ENCODE measurements around the gene MFAP4. TPM values are rescaled to one million over a fixed set of nuclear protein-coding genes. Genes with fewer than 3 reads are reported as not detected.
A peak's percentile ranks its signal among the peaks of the same experiment; 100 is the strongest.

The MFAP4 gene
- total and polyA plus RNA-seq, 5 donors from 2014 or later: not detected

DNA sequence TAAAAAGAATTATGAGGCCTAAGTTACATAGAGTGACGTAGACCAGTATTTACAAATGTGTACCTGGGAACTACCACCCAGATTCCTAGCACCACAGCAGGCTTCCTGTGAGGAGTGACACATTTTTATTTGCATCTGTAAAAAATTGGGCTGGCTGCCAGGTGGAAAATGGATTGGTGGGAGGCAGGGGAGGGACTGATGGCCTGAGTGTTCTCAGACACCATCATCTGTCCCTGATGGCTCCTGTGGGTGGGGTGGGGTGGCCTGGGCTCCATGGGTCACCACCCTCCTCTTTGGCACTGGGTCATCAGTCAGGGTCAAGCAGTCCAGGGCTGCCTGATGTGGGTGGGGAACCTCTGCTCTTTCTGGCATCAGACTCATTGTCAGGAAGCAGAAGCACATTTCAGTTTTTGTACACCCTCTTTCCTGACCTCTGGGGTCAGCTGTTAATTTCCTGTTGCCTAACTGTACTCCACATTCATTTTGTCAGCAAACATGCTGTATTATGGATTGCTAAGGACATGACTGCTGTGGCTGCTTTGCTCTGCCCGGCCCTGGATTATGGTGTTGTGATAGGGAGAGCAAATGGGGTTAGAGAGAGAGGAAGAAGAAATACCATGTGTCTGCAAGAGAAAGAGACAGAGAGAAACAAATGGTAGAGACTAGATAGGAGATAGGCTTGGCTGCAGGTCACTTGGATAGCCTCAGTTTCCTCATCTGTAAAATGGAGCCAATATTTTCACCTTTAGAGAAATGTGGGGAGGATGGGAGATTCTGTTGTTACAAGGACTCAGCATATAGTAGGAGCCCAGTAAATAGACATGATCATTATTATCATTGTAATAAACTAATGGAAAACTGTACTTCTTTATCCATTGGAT lies 11.6 kb upstream of the MFAP4 start:
- peaks cover 13% of the 10 kb centered on the region for H3K27me3 Mint-ChIP-seq
- ATAC-seq (ENCODE audit: low read depth in 2 of 2) (no peak), DNase-seq (no peak)
- peaks cover under 1% of the 10 kb centered on the region for H3K36me3 Mint-ChIP-seq
- Histone ChIP-seq H3K27me3 (ENCODE audit: control insufficient read depth, insufficient read depth, low read length) (no peaks in the 10 kb centered on the region), H3K4me3 (ENCODE audit: low read depth, low read length) (no peak overlapping the region), H3K9me3 (ENCODE audit: control insufficient read depth in 2 of 2, low read length in 2 of 2) (no peaks in the 10 kb centered on the region), H3K27ac (ENCODE audit: insufficient read depth, low read length, poor library complexity, severe bottlenecking) (no peak overlapping the region), H3K36me3 (ENCODE audit: control insufficient read depth, insufficient read depth, low read length) (no peaks in the 10 kb centered on the region), H3K4me1 (ENCODE audit: control insufficient read depth, insufficient read depth, low read length, poor library complexity, severe bottlenecking) (no peaks in the 10 kb centered on the region)
- peaks cover 0 to 1% (median 0%) of the 10 kb centered on the region in 7 donors for H3K9me3 Mint-ChIP-seq
- H3K27ac Mint-ChIP-seq: no peak overlapping the region
- H3K4me1 Mint-ChIP-seq: no peaks in the 10 kb centered on the region
- H3K4me3 Mint-ChIP-seq: no peak overlapping the region

DNA sequence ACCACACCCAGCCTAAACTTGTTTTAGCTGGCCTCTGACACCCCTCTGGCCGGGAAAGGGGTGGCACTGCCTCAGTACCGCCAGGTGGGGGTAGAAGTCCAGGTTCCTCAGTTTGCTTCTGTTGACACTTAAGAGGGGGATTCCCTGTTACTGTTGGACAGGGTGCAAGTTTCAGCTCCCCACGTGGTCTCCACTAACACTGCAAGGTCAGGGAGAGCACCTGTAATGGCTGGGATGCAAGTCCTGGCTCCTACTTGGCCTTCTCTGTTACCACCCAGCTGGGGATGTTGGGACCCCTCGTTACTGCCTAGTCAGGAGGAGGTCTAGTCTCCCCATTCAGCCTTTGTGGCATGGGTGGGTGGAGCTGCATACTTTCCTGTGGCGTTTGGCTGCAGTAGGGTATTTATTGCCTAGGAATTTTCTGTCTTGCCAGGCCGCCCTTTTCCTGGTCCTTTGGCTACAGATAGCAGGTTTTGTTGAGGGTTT lies 10.6 kb upstream of the MFAP4 start:
- Mint-ChIP-seq H3K27me3 (peaks cover 13% of the 10 kb centered on the region), H3K4me1 (no peaks in the 10 kb centered on the region), H3K4me3 (no peak overlapping the region), H3K9me3 (peaks cover 0 to 1% (median 0%) of the 10 kb centered on the region in 7 donors), H3K27ac (no peak overlapping the region), H3K36me3 (no peaks in the 10 kb centered on the region)
- Histone ChIP-seq H3K9me3 (ENCODE audit: control insufficient read depth in 2 of 2, low read length in 2 of 2) (no peaks in the 10 kb centered on the region), H3K36me3 (ENCODE audit: control insufficient read depth, insufficient read depth, low read length) (no peaks in the 10 kb centered on the region), H3K27me3 (ENCODE audit: control insufficient read depth, insufficient read depth, low read length) (no peaks in the 10 kb centered on the region), H3K4me3 (ENCODE audit: low read depth, low read length) (no peak overlapping the region), H3K4me1 (ENCODE audit: control insufficient read depth, insufficient read depth, low read length, poor library complexity, severe bottlenecking) (no peaks in the 10 kb centered on the region), H3K27ac (ENCODE audit: insufficient read depth, low read length, poor library complexity, severe bottlenecking) (no peak overlapping the region)
- ATAC-seq (ENCODE audit: low read depth in 2 of 2) (no peak), DNase-seq (no peak)

GRCh38 chr17:19392303-19392702 lies 5.3 kb upstream of the MFAP4 start:
- peaks cover 0 to 2% (median 0%) of the 10 kb centered on the region in 4 donors for H3K4me1 Mint-ChIP-seq
- Histone ChIP-seq H3K36me3 (ENCODE audit: control insufficient read depth, insufficient read depth, low read length) (no peaks in the 10 kb centered on the region), H3K9me3 (ENCODE audit: control insufficient read depth in 2 of 2, low read length in 2 of 2) (no peaks in the 10 kb centered on the region), H3K4me3 (ENCODE audit: low read depth, low read length) (no peak overlapping the region), H3K27me3 (ENCODE audit: control insufficient read depth, insufficient read depth, low read length) (no peaks in the 10 kb centered on the region), H3K27ac (ENCODE audit: insufficient read depth, low read length, poor library complexity, severe bottlenecking) (no peak overlapping the region), H3K4me1 (ENCODE audit: control insufficient read depth, insufficient read depth, low read length, poor library complexity, severe bottlenecking) (no peaks in the 10 kb centered on the region)
- no peaks in the 10 kb centered on the region for H3K9me3 Mint-ChIP-seq
- no peak overlapping the region for H3K4me3 Mint-ChIP-seq
- ATAC-seq (ENCODE audit: low read depth in 2 of 2) (no peak), DNase-seq (no peak)
- H3K27me3 Mint-ChIP-seq: peaks cover 20% of the 10 kb centered on the region
- H3K27ac Mint-ChIP-seq: peak overlapping the region in 1 of 3 donors; percentile 72
- no peaks in the 10 kb centered on the region for H3K36me3 Mint-ChIP-seq

DNA sequence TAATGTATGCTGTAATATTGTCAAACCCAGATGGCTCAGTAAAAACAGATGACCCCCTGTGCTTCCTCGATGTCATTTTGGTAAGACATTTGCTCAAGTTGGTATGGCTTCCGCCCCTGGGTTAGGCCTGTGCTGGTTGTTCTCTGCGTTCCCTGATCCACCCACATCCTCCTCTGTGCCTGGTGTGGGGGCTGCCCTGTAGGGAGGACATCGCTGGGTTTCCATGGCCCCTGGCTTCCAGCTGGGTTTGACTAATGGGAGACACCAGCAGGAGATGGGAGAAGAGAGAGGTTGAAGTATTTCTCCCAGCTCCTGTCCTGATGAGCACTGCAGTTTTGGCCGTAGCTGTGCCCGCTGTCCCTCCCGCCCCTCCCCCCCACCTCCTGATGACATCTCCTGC lies 4.4 kb upstream of the MFAP4 start:
- no peak overlapping the region for H3K27ac Mint-ChIP-seq
- Histone ChIP-seq H3K9me3 (ENCODE audit: control insufficient read depth in 2 of 2, low read length in 2 of 2) (no peaks in the 10 kb centered on the region), H3K36me3 (ENCODE audit: control insufficient read depth, insufficient read depth, low read length) (no peaks in the 10 kb centered on the region), H3K27ac (ENCODE audit: insufficient read depth, low read length, poor library complexity, severe bottlenecking) (no peak overlapping the region), H3K27me3 (ENCODE audit: control insufficient read depth, insufficient read depth, low read length) (no peaks in the 10 kb centered on the region), H3K4me3 (ENCODE audit: low read depth, low read length) (no peak overlapping the region), H3K4me1 (ENCODE audit: control insufficient read depth, insufficient read depth, low read length, poor library complexity, severe bottlenecking) (no peaks in the 10 kb centered on the region)
- H3K27me3 Mint-ChIP-seq: peaks cover 15% of the 10 kb centered on the region
- H3K9me3 Mint-ChIP-seq: no peaks in the 10 kb centered on the region
- H3K4me1 Mint-ChIP-seq: peaks cover 0 to 2% (median 0%) of the 10 kb centered on the region in 4 donors
- no peak for ATAC-seq (ENCODE audit: low read depth in 2 of 2)
- H3K4me3 Mint-ChIP-seq: no peak overlapping the region
- no peak for DNase-seq
- H3K36me3 Mint-ChIP-seq: no peaks in the 10 kb centered on the region

DNA sequence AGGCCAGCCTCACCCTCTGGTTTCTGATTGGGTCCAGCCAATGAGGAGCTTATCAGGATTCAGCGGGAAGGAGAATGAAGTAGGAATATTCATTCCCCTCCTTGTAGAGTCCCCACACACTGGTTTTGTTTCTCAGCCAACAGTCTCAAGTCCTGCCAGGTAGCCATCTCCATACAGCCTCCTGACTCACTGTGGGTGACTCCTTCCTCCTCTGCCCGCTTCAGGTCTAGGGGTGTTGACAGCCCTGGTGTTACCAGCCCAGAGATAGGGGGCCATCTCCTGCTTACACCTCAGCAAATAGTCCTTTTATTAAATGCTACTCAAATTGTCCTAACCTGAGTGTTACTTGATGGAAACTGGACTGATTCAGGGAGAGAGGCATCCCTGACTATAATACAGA lies 4.0 kb upstream of the MFAP4 start:
- Histone ChIP-seq H3K27me3 (ENCODE audit: control insufficient read depth, insufficient read depth, low read length) (no peaks in the 10 kb centered on the region), H3K27ac (ENCODE audit: insufficient read depth, low read length, poor library complexity, severe bottlenecking) (no peak overlapping the region), H3K36me3 (ENCODE audit: control insufficient read depth, insufficient read depth, low read length) (no peaks in the 10 kb centered on the region), H3K4me3 (ENCODE audit: low read depth, low read length) (no peak overlapping the region), H3K9me3 (ENCODE audit: control insufficient read depth in 2 of 2, low read length in 2 of 2) (no peaks in the 10 kb centered on the region), H3K4me1 (ENCODE audit: control insufficient read depth, insufficient read depth, low read length, poor library complexity, severe bottlenecking) (no peaks in the 10 kb centered on the region)
- H3K36me3 Mint-ChIP-seq: no peaks in the 10 kb centered on the region
- H3K27me3 Mint-ChIP-seq: peaks cover 15% of the 10 kb centered on the region
- H3K27ac Mint-ChIP-seq: no peak overlapping the region
- DNase-seq: no peak
- H3K4me3 Mint-ChIP-seq: no peak overlapping the region
- H3K4me1 Mint-ChIP-seq: peaks cover 0 to 2% (median 0%) of the 10 kb centered on the region in 4 donors
- no peak for ATAC-seq (ENCODE audit: low read depth in 2 of 2)
- H3K9me3 Mint-ChIP-seq: no peaks in the 10 kb centered on the region

- peak overlapping the region in 1 of 3 donors; percentile 22 for H3K27ac Mint-ChIP-seq
- H3K27me3 Mint-ChIP-seq: peaks cover 6% of the 10 kb centered on the region
Measured at GRCh38 chr17:19388791-19389785, 2.1 kb upstream of the MFAP4 start.

DNA sequence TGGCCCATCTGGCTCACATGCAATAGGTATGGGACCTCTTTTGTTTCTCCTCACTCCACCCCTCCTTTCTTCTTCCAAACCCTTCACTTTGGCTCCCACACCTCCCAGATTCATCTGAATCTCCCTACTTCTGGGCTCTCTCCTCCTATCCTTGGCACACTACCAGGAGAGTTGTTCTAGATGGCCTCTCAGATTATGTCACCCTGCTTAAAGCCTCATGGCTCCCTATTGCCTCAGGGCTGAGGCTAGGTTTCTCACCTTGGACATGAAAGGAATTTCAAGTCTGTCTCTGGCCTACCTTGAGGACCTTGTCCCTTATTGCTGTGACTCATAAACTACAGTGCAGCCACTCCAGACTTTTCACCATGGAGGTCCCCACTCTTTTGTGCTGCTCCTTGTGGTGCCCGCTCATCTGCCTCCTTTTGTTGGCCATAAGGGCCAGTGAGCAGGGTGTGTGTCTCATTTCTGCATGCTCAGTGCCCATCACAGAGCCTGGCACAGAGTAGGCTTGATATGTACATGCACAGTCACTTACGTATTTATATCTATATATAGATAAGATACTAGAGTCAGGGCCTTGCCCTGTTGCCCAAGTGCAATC lies 1.0 kb upstream of the MFAP4 start:
- ATAC-seq (ENCODE audit: low read depth in 2 of 2): no peak
- H3K27ac Mint-ChIP-seq: peak overlapping the region in 2 of 3 donors; percentile 67 to 78

More at GRCh38 chr17:19388791-19389785, 2.1 kb upstream of the MFAP4 start:
- Mint-ChIP-seq H3K36me3 (peaks cover 7% of the 10 kb centered on the region), H3K9me3 (no peaks in the 10 kb centered on the region), H3K4me3 (no peak overlapping the region), H3K4me1 (peaks cover 0 to 5% (median 2%) of the 10 kb centered on the region in 4 donors)
- Histone ChIP-seq H3K4me1 (ENCODE audit: control insufficient read depth, insufficient read depth, low read length, poor library complexity, severe bottlenecking) (no peaks in the 10 kb centered on the region), H3K36me3 (ENCODE audit: control insufficient read depth, insufficient read depth, low read length) (peaks cover 3% of the 10 kb centered on the region), H3K9me3 (ENCODE audit: control insufficient read depth in 2 of 2, low read length in 2 of 2) (no peaks in the 10 kb centered on the region), H3K27me3 (ENCODE audit: control insufficient read depth, insufficient read depth, low read length) (no peaks in the 10 kb centered on the region), H3K4me3 (ENCODE audit: low read depth, low read length) (no peak overlapping the region), H3K27ac (ENCODE audit: insufficient read depth, low read length, poor library complexity, severe bottlenecking) (no peak overlapping the region)
- DNase-seq: no peak
- no peak for ATAC-seq (ENCODE audit: low read depth in 2 of 2)

More for the DNA sequence above, 1.0 kb upstream of the MFAP4 start:
- Histone ChIP-seq H3K27me3 (ENCODE audit: control insufficient read depth, insufficient read depth, low read length) (no peaks in the 10 kb centered on the region), H3K4me3 (ENCODE audit: low read depth, low read length) (no peak overlapping the region), H3K4me1 (ENCODE audit: control insufficient read depth, insufficient read depth, low read length, poor library complexity, severe bottlenecking) (no peaks in the 10 kb centered on the region), H3K9me3 (ENCODE audit: control insufficient read depth in 2 of 2, low read length in 2 of 2) (no peaks in the 10 kb centered on the region), H3K36me3 (ENCODE audit: control insufficient read depth, insufficient read depth, low read length) (peaks cover 12% of the 10 kb centered on the region), H3K27ac (ENCODE audit: insufficient read depth, low read length, poor library complexity, severe bottlenecking) (no peak overlapping the region)
- Mint-ChIP-seq H3K36me3 (peaks cover 15% of the 10 kb centered on the region), H3K9me3 (no peaks in the 10 kb centered on the region), H3K4me3 (no peak overlapping the region), H3K4me1 (peaks cover 0 to 5% (median 2%) of the 10 kb centered on the region in 4 donors), H3K27me3 (peaks cover 6% of the 10 kb centered on the region)
- DNase-seq: no peak

All from CD4-positive, CD25-positive, alpha-beta regulatory T cell (primary cell).